Stomach (tissue), 9 donors: ENCODE results near the gene UHMK1. TPM values are rescaled to one million over a fixed set of nuclear protein-coding genes. Genes with fewer than 3 reads are reported as not detected.

Source experiments
- DNase-seq, 2 donors: peaks; one replicate each; pipeline versions ENCODE4 v3.0.0 to v3.0.0-alpha.2; 2013 to 2019
- H3K27ac ChIP-seq, 5 donors: fragments of 200-600 bp in 4 of 5; sonication (generic) in 4 of 5; one replicate each; pipeline ENCODE4 v1.5.1; 2013 to 2019; ENCODE audit warnings: mild to moderate bottlenecking in 1 of 5, moderate library complexity in 1 of 5
- H3K27me3 ChIP-seq, 3 donors: fragments of 200-600 bp; sonication (generic); one replicate each; pipeline ENCODE4 v1.5.1; 2017 to 2019; ENCODE audit warnings: mixed run types in 1 of 3
- H3K36me3 ChIP-seq, 4 donors: fragments of 200-600 bp; sonication (generic); 1 replicate in 3 of 4; 2 replicates in 1 of 4; pipeline ENCODE4 v1.5.1; 2016 to 2019
- H3K4me1 ChIP-seq, 4 donors: fragments of 200-600 bp; sonication (generic); one replicate each; pipeline ENCODE4 v1.5.1; 2016 to 2019
- H3K4me3 ChIP-seq, 4 donors: fragments of 200-600 bp; sonication (generic) in 3 of 4; one replicate each; pipeline ENCODE4 v1.5.1; 2016 to 2019; ENCODE audit warnings: mild to moderate bottlenecking in 1 of 4
- H3K9me3 ChIP-seq, 4 donors: fragments of 200-600 bp; sonication (generic); one replicate each; pipeline ENCODE4 v1.5.1; 2016 to 2019
- EP300 ChIP-seq: sonication (generic); formaldehyde crosslinking; IDR thresholded peaks from one replicate; pipeline ENCODE4 v1.6.1; 2017; ENCODE audit warnings: antibody characterized with exemption
- POLR2A ChIP-seq, 4 donors: fragments of 450-650 bp; IDR thresholded peaks; one replicate each; pipeline ENCODE4 v1.6.1; 2016; ENCODE audit warnings: antibody characterized with exemption in 4 of 4, control low read depth in 2 of 4, mild to moderate bottlenecking in 1 of 4, moderate library complexity in 1 of 4
- POLR2AphosphoS5 ChIP-seq, 3 donors: sonication (generic); formaldehyde crosslinking; IDR thresholded peaks; one replicate each; pipeline ENCODE4 v1.6.1; 2016; ENCODE audit warnings: antibody characterized with exemption in 3 of 3
- WGBS, 5 donors: extraction: QIAGEN DNeasy Blood & Tissue Kit in 3 of 5; methylation state at CpG; one replicate each; pipeline versions ENCODE4 v1.1.5 to v1.1.7; 2013 to 2018; 5-methylcytosine and 5-hydroxymethylcytosine counted together
- intact Hi-C: fragments of 100-400 bp; cut with DNase I; formaldehyde crosslinking; loops from one replicate; pipeline ENCODE4 v1.15.1; 2023; ENCODE audit warnings: low total_unique reads
- polyA plus RNA-seq, 3 donors: library from polyadenylated mRNA; stranded (reverse); fragments of 200-250 nt; gene quantifications; one replicate each; pipeline ENCODE4 v1.2.3, GENCODE V29; 2013
- small RNA-seq, 4 donors: library from RNA; depleted of rRNA; stranded (forward); fragments of <200 nt; gene quantifications; one replicate each; pipeline ENCODE3, GENCODE V24; 2016
- total RNA-seq, 5 donors: library from RNA; depleted of rRNA; stranded (reverse); fragments of >200 nt; gene quantifications; one replicate each; pipeline versions ENCODE4 v1.1.0 to v1.2.3, GENCODE V29; 2014 to 2016
- TF ChIP-seq, protein P1 (sequence below), 7 experiments: fragments of 450-650 bp in 4 of 7; fragments of 200-600 bp in 3 of 7; sonication (generic) in 3 of 7; IDR thresholded peaks; one replicate each; pipeline ENCODE4 v1.5.1; 2016 to 2019; ENCODE audit warnings: antibody characterized with exemption in 7 of 7, control low read depth in 2 of 7, mild to moderate bottlenecking in 1 of 7
- donor health status: healthy with polysubstance abuse.
- donor health status: Bipolar disorder and iron deficiency.
- donor health status: healthy.

Gene UHMK1
- total and polyA plus RNA-seq, 8 donors: 2.9 to 80.6 (median 19.8) TPM

DNA sequence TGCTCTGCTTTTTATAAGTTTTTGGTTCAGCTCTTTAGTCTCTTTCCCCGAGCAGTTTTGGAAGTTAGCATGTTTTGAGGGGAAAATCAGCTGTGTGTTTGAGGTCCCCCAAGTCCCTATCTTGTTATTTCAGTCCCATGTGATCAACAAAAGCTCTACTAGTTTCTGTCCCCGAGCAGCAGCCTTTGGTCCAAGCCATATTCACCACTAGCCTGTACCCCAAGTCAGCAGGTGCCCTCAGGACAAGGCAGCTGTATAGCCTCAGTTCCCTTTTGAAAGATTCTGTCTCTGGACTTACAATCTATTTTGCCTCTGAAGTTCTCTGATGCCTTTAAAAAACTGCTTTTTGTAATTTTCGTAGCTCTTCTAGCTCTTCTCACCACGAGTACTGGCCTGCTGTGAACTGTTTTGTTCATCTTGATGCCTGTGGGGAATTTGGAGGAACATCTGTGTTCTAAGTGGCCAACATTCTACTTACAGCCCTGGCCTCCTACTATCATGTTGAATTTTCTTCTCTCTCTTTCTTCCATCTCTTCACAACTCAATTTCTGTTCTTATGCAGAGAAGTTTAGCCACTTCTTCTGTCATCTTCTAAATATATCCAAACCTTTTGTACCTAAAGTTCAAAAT is 80.6 kb downstream of the UHMK1 start:
- no peak overlapping the region for H3K27ac ChIP-seq
- no peak for DNase-seq
- peaks cover 17 to 73% (median 61%) of the 10 kb centered on the region in 4 donors for H3K36me3 ChIP-seq
- no peaks in the 10 kb centered on the region for H3K9me3 ChIP-seq
- no peak overlapping the region for H3K4me3 ChIP-seq
- TF ChIP-seq POLR2AphosphoS5 (IDR thresholded peaks at IDR 0.05): no peak
- TF ChIP-seq, protein P1, sequence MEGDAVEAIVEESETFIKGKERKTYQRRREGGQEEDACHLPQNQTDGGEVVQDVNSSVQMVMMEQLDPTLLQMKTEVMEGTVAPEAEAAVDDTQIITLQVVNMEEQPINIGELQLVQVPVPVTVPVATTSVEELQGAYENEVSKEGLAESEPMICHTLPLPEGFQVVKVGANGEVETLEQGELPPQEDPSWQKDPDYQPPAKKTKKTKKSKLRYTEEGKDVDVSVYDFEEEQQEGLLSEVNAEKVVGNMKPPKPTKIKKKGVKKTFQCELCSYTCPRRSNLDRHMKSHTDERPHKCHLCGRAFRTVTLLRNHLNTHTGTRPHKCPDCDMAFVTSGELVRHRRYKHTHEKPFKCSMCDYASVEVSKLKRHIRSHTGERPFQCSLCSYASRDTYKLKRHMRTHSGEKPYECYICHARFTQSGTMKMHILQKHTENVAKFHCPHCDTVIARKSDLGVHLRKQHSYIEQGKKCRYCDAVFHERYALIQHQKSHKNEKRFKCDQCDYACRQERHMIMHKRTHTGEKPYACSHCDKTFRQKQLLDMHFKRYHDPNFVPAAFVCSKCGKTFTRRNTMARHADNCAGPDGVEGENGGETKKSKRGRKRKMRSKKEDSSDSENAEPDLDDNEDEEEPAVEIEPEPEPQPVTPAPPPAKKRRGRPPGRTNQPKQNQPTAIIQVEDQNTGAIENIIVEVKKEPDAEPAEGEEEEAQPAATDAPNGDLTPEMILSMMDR (IDR thresholded peaks at IDR 0.05): no peak
- no peak for TF ChIP-seq EP300
- TF ChIP-seq POLR2A (IDR thresholded peaks at IDR 0.05): no peak
- intact Hi-C loops: no loop called here
- H3K4me1 ChIP-seq: peaks cover 2 to 31% (median 9%) of the 10 kb centered on the region in 4 donors
- H3K27me3 ChIP-seq: no peaks in the 10 kb centered on the region
- WGBS, 5 donors: 78 to 93% (median 84%) methylated on average over 4 of the region's 4 CpGs

DNA sequence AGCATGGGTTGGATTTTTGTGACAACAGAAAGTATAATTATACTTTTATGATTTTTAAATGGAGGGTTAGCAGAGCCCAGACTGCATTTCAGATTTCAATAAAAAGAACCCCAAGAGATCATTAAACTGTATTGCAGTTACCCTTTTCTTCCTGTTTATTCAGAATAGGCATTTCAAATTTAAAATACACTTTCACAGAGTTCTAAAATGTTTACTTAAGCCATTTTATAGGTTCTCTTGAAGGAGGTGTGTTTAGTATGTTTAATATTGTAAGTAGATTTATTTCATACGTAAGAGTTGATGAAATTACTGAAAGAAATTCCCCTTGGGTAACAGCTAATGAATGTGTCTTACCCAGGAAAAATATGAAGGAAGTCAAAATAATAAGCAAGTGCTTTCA is 81.3 kb downstream of the UHMK1 start:
- Histone ChIP-seq H3K4me1 (peaks cover 0 to 23% (median 3%) of the 10 kb centered on the region in 4 donors), H3K27me3 (no peaks in the 10 kb centered on the region), H3K27ac (no peak overlapping the region), H3K4me3 (no peak overlapping the region), H3K36me3 (peaks cover 23 to 81% (median 69%) of the 10 kb centered on the region in 4 donors), H3K9me3 (no peaks in the 10 kb centered on the region)
- 68 to 85% (median 81%) methylated on average over 1 of the region's 1 CpG for WGBS, 5 donors
- intact Hi-C loops: no loop called here
- TF ChIP-seq, protein P1 (IDR thresholded peaks at IDR 0.05): no peak
- TF ChIP-seq POLR2A (IDR thresholded peaks at IDR 0.05) (no peak), POLR2AphosphoS5 (IDR thresholded peaks at IDR 0.05) (no peak), EP300 (no peak)
- no peak for DNase-seq

Small RNAs within 50 kb of the gene (small RNA-seq; reads per million reads assigned to genes)
- gene UQCRBP2: 0 reads per million in 4 donors

Other genes starting within 250 kb of the UHMK1 start
- not detected for gene SPATA46, start 121.0 kb upstream of the UHMK1 start, total RNA-seq
- gene SPATA46, start 121.0 kb upstream of the UHMK1 start, polyA plus RNA-seq: not detected
- 10 to 100 TPM in 3 of 5 donors, 1 to 10 TPM in 2; 2.9 to 14.0 (median 13.2) TPM for gene C1orf226, start 116.1 kb upstream of the UHMK1 start, total RNA-seq
- gene C1orf226, start 116.1 kb upstream of the UHMK1 start, polyA plus RNA-seq: 1 to 10 TPM; 2.4 to 3.7 (median 2.7) TPM
- under 1 TPM in 1 of 5 donors, not detected in 4; 0.73 TPM for gene SH2D1B, start 85.7 kb upstream of the UHMK1 start, total RNA-seq
- gene SH2D1B, start 85.7 kb upstream of the UHMK1 start, polyA plus RNA-seq: under 1 TPM in 1 of 3 donors, not detected in 2; 0.33 TPM
- 100 to 1,000 TPM in 2 of 5 donors, 10 to 100 TPM in 3; 16.5 to 184 (median 58.1) TPM for gene UAP1, start 63.9 kb downstream of the UHMK1 start, total RNA-seq
- gene UAP1, start 63.9 kb downstream of the UHMK1 start, polyA plus RNA-seq: 100 to 1,000 TPM in 1 of 3 donors, 10 to 100 TPM in 2; 39.5 to 123 (median 58.8) TPM
- 100 to 1,000 TPM in 1 of 5 donors, 10 to 100 TPM in 4; 17.7 to 117 (median 50.8) TPM for gene DDR2, start 134.6 kb downstream of the UHMK1 start, total RNA-seq
- gene DDR2, start 134.6 kb downstream of the UHMK1 start, polyA plus RNA-seq: 10 to 100 TPM in 2 of 3 donors, 1 to 10 TPM in 1; 6.8 to 20.5 (median 18.6) TPM